Gastrocnemius medialis (tissue), 4 donors: ENCODE results near the gene SAMMSON.

ENCODE experiments used
- POLR2A ChIP-seq, 2 donors: fragments of 450-650 bp; IDR thresholded peaks; one replicate each; pipeline ENCODE4 v1.6.1; 2017; ENCODE audit warnings: antibody characterized with exemption in 2 of 2, mild to moderate bottlenecking in 2 of 2, moderate library complexity in 2 of 2
- TF ChIP-seq, protein P1 (sequence below), 5 experiments: fragments of 450-650 bp in 3 of 5; fragments of 200-600 bp in 2 of 5; sonication (generic) in 2 of 5; IDR thresholded peaks in 4 of 5; conservative IDR thresholded peaks in 1 of 5; 1 replicate in 4 of 5; 2 replicates in 1 of 5; pipeline ENCODE4 v1.5.1; 2016 to 2019; ENCODE audit warnings: antibody characterized with exemption in 5 of 5, mild to moderate bottlenecking in 3 of 5, moderate library complexity in 3 of 5

DNA sequence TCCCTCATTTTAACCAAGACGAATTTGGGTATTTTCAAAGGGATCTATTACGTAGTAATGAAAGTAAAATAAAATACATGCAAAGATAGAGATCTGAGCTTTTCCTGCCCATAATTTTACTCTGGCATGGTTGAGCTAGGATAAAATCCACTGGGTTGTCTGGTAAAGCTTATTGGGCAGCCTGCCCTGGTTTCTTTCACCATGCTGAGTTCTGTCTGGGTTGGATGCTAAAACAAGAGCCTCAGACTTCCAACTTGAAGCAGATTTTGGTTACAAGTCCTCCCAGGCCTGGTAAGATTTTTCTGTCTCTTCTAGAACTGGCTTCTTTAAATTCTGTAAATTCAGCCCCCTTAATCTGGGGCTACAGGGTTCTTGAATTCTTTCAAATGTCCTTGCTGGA lies 86.8 kb downstream of the SAMMSON start:
- no peak for TF ChIP-seq POLR2A (IDR thresholded peaks at IDR 0.05)
- TF ChIP-seq, protein P1, sequence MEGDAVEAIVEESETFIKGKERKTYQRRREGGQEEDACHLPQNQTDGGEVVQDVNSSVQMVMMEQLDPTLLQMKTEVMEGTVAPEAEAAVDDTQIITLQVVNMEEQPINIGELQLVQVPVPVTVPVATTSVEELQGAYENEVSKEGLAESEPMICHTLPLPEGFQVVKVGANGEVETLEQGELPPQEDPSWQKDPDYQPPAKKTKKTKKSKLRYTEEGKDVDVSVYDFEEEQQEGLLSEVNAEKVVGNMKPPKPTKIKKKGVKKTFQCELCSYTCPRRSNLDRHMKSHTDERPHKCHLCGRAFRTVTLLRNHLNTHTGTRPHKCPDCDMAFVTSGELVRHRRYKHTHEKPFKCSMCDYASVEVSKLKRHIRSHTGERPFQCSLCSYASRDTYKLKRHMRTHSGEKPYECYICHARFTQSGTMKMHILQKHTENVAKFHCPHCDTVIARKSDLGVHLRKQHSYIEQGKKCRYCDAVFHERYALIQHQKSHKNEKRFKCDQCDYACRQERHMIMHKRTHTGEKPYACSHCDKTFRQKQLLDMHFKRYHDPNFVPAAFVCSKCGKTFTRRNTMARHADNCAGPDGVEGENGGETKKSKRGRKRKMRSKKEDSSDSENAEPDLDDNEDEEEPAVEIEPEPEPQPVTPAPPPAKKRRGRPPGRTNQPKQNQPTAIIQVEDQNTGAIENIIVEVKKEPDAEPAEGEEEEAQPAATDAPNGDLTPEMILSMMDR (IDR thresholded peaks at IDR 0.05 in 4 of 5, conservative IDR thresholded peaks at IDR 0.05 in 1 of 5) = no peak
